ENCODE data around the gene BMPR1A.

BMPR1A gene

GRCh38 chr10:86793696-86794095, 37.3 kb downstream of the BMPR1A start:
- H3K4me3 ChIP-seq (ENCODE audit: low read depth, low read length) = no peak overlapping the region
- no peak for TF ChIP-seq CTCF (IDR thresholded peaks at IDR 0.05; ENCODE audit: low read depth, low read length, missing control alignments)
- in situ Hi-C loops (cut with HindIII; ENCODE audit: low sequenced_read_pairs) = no loop called here
- DNase-seq (ENCODE audit: low read depth) = no peak

- no peak for TF ChIP-seq CTCF (IDR thresholded peaks at IDR 0.05; ENCODE audit: low read depth, low read length, missing control alignments)
- in situ Hi-C loops (cut with HindIII; ENCODE audit: low sequenced_read_pairs) = no loop called here
- DNase-seq (ENCODE audit: low read depth) = peak; percentile 55
- no peak overlapping the region for H3K4me3 ChIP-seq (ENCODE audit: low read depth, low read length)
Measured at GRCh38 chr10:86795353-86795752, 38.9 kb downstream of the BMPR1A start.

GRCh38 chr10:86798025-86798424, 41.6 kb downstream of the BMPR1A start:
- H3K4me3 ChIP-seq (ENCODE audit: low read depth, low read length) = no peak overlapping the region
- in situ Hi-C loops (cut with HindIII; ENCODE audit: low sequenced_read_pairs) = no loop called here
- DNase-seq (ENCODE audit: low read depth) = no peak
- no peak for TF ChIP-seq CTCF (IDR thresholded peaks at IDR 0.05; ENCODE audit: low read depth, low read length, missing control alignments)

- DNase-seq (ENCODE audit: low read depth) = no peak
- in situ Hi-C loops (cut with HindIII; ENCODE audit: low sequenced_read_pairs) = no loop called here
- no peak for TF ChIP-seq CTCF (IDR thresholded peaks at IDR 0.05; ENCODE audit: low read depth, low read length, missing control alignments)
- H3K4me3 ChIP-seq (ENCODE audit: low read depth, low read length) = no peak overlapping the region
Measured at GRCh38 chr10:86798611-86799010, 42.2 kb downstream of the BMPR1A start.

GRCh38 chr10:86799188-86799845, 42.9 kb downstream of the BMPR1A start:
- in situ Hi-C loops (cut with HindIII; ENCODE audit: low sequenced_read_pairs) = no loop called here
- TF ChIP-seq CTCF (IDR thresholded peaks at IDR 0.05; ENCODE audit: low read depth, low read length, missing control alignments) = no peak
- no peak overlapping the region for H3K4me3 ChIP-seq (ENCODE audit: low read depth, low read length)
- no peak for DNase-seq (ENCODE audit: low read depth)

- H3K4me3 ChIP-seq (ENCODE audit: low read depth, low read length) = no peak overlapping the region
- TF ChIP-seq CTCF (IDR thresholded peaks at IDR 0.05; ENCODE audit: low read depth, low read length, missing control alignments) = no peak
- in situ Hi-C loops (cut with HindIII; ENCODE audit: low sequenced_read_pairs) = no loop called here
- DNase-seq (ENCODE audit: low read depth) = no peak
Measured at GRCh38 chr10:86801995-86802394, 45.6 kb downstream of the BMPR1A start.
